HG03135 (cell line): Measurements from ENCODE around the gene GRPEL2.

Source experiments
- ATAC-seq: cut with Tn5 transposase; IDR thresholded peaks from one replicate; pipeline ENCODE4 v1.9.1; 2021; ENCODE audit warnings: mild to moderate bottlenecking, moderate library complexity; ENCODE audit not compliant: unreplicated experiment

The GRPEL2 gene

GRCh38 chr5:149355688-149356087, 10.4 kb downstream of the GRPEL2 start:
- ATAC-seq = no peak

- ATAC-seq = no peak
Observed at GRCh38 chr5:149356391-149356790, 11.1 kb downstream of the GRPEL2 start.

- peak; percentile 99 for ATAC-seq
Observed at GRCh38 chr5:149357370-149358293, 12.3 kb downstream of the GRPEL2 start, which contains the start of gene PCYOX1L. Gene PCYOX1L (plus strand): TSS chr5:149358046. CDS start chr5:149358069, 23 bp downstream.

- peak; percentile 13 for ATAC-seq
Observed at GRCh38 chr5:149358294-149358651, 13.0 kb downstream of the GRPEL2 start.

GRCh38 chr5:149358868-149359495, 13.7 kb downstream of the GRPEL2 start:
- no peak for ATAC-seq

GRCh38 chr5:149360272-149360671, 15.0 kb downstream of the GRPEL2 start:
- ATAC-seq = no peak

GRCh38 chr5:149362541-149362940, 17.2 kb downstream of the GRPEL2 start:
- no peak for ATAC-seq

- no peak for ATAC-seq
Observed at GRCh38 chr5:149363358-149363757, 18.1 kb downstream of the GRPEL2 start.

- no peak for ATAC-seq
Observed at GRCh38 chr5:149363936-149364335, 18.6 kb downstream of the GRPEL2 start.

GRCh38 chr5:149364719-149365118, 19.4 kb downstream of the GRPEL2 start:
- no peak for ATAC-seq

- no peak for ATAC-seq
Observed at GRCh38 chr5:149365418-149365817, 20.1 kb downstream of the GRPEL2 start.

GRCh38 chr5:149366169-149366729, 20.9 kb downstream of the GRPEL2 start:
- no peak for ATAC-seq

- peak; percentile 60 for ATAC-seq
Observed at GRCh38 chr5:149367249-149367971, 22.1 kb downstream of the GRPEL2 start.

GRCh38 chr5:149367972-149368645, 22.8 kb downstream of the GRPEL2 start:
- ATAC-seq = no peak

GRCh38 chr5:149370878-149371277, 25.6 kb downstream of the GRPEL2 start:
- ATAC-seq = no peak

GRCh38 chr5:149371296-149371962, 26.1 kb downstream of the GRPEL2 start:
- peak; percentile 79 for ATAC-seq

- no peak for ATAC-seq
Observed at GRCh38 chr5:149372076-149372795, 26.9 kb downstream of the GRPEL2 start.

- no peak for ATAC-seq
Observed at GRCh38 chr5:149372932-149373331, 27.6 kb downstream of the GRPEL2 start.

GRCh38 chr5:149374303-149374702, 29.0 kb downstream of the GRPEL2 start:
- no peak for ATAC-seq
